Measurements from ENCODE around the gene B3GLCT. TPM values are rescaled to one million over a fixed set of nuclear protein-coding genes. Genes with fewer than 3 reads are reported as not detected.

Gene B3GLCT
- total RNA-seq, 2 donors from 2014 or later: 10.1 to 11.5 TPM

GRCh38 chr13:31267126-31267784, 67.5 kb downstream of the B3GLCT start:
- H3K9me3 Mint-ChIP-seq: peaks cover 27% of the 10 kb centered on the region
- 94% methylated on average over 2 of the region's 2 CpGs; no CpG with 5 or more reads in 1 of the 2 experiments for WGBS, 2 experiments (ENCODE audit: insufficient coverage in 1 of 2, insufficient read length in 1 of 2)
- H3K36me3 ChIP-seq (ENCODE audit: control insufficient read depth, insufficient read depth, low read length): peaks cover 20% of the 10 kb centered on the region
- H3K27ac Mint-ChIP-seq: no peak overlapping the region
- peaks cover 56% of the 10 kb centered on the region for H3K36me3 Mint-ChIP-seq (ENCODE audit: low read depth)
- peaks cover 10% of the 10 kb centered on the region for H3K4me1 Mint-ChIP-seq
- H3K4me1 ChIP-seq (ENCODE audit: control insufficient read depth, insufficient read depth, low read length): no peaks in the 10 kb centered on the region
- no peak overlapping the region for H3K9ac ChIP-seq (ENCODE audit: extremely low read depth, low read length, poor library complexity, severe bottlenecking)
- no peak overlapping the region for H3K27ac ChIP-seq (ENCODE audit: low read depth, low read length)
- no peak for DNase-seq
- no peak for TF ChIP-seq CTCF (conservative IDR thresholded peaks at IDR 0.05)
- H3K9me3 ChIP-seq (ENCODE audit: control insufficient read depth, low read length): peaks cover 28% of the 10 kb centered on the region
- H3K4me3 Mint-ChIP-seq: no peak overlapping the region
- H3K4me3 ChIP-seq (ENCODE audit: low read length): no peak overlapping the region
- H3K27me3 ChIP-seq (ENCODE audit: control insufficient read depth, insufficient read depth, low read length, poor library complexity, severe bottlenecking): no peaks in the 10 kb centered on the region
- no peaks in the 10 kb centered on the region for H3K27me3 Mint-ChIP-seq (ENCODE audit: insufficient read depth)

- 35 to 83% methylated on average over 2 to 4 of the region's 4 CpGs for WGBS, 2 experiments (ENCODE audit: insufficient coverage in 1 of 2, insufficient read length in 1 of 2)
- no peak overlapping the region for H3K4me3 Mint-ChIP-seq
Observed at GRCh38 chr13:31274390-31274789, 74.6 kb downstream of the B3GLCT start.

GRCh38 chr13:31276421-31276820, 76.6 kb downstream of the B3GLCT start:
- no peak for TF ChIP-seq CTCF (conservative IDR thresholded peaks at IDR 0.05)
- no peak overlapping the region for H3K9ac ChIP-seq (ENCODE audit: extremely low read depth, low read length, poor library complexity, severe bottlenecking)
- H3K4me1 ChIP-seq (ENCODE audit: control insufficient read depth, insufficient read depth, low read length): no peaks in the 10 kb centered on the region
- H3K27ac ChIP-seq (ENCODE audit: low read depth, low read length): no peak overlapping the region
- no peak overlapping the region for H3K4me3 ChIP-seq (ENCODE audit: low read length)
- no peak for DNase-seq
- no peaks in the 10 kb centered on the region for H3K27me3 ChIP-seq (ENCODE audit: control insufficient read depth, insufficient read depth, low read length, poor library complexity, severe bottlenecking)
- no peak overlapping the region for H3K27ac Mint-ChIP-seq
- 83 to 100% methylated on average over 2 of the region's 5 CpGs for WGBS, 2 experiments (ENCODE audit: insufficient coverage in 1 of 2, insufficient read length in 1 of 2)
- H3K4me3 Mint-ChIP-seq: no peak overlapping the region
- H3K36me3 Mint-ChIP-seq (ENCODE audit: low read depth): peaks cover 79% of the 10 kb centered on the region
- peaks cover 34% of the 10 kb centered on the region for H3K9me3 Mint-ChIP-seq
- peaks cover 31% of the 10 kb centered on the region for H3K9me3 ChIP-seq (ENCODE audit: control insufficient read depth, low read length)
- H3K4me1 Mint-ChIP-seq: no peaks in the 10 kb centered on the region
- no peaks in the 10 kb centered on the region for H3K27me3 Mint-ChIP-seq (ENCODE audit: insufficient read depth)
- peaks cover 26% of the 10 kb centered on the region for H3K36me3 ChIP-seq (ENCODE audit: control insufficient read depth, insufficient read depth, low read length)

More at GRCh38 chr13:31274390-31274789, 74.6 kb downstream of the B3GLCT start:
- no peak for TF ChIP-seq CTCF (conservative IDR thresholded peaks at IDR 0.05)
- H3K4me1 ChIP-seq (ENCODE audit: control insufficient read depth, insufficient read depth, low read length): no peaks in the 10 kb centered on the region
- H3K36me3 ChIP-seq (ENCODE audit: control insufficient read depth, insufficient read depth, low read length): peaks cover 43% of the 10 kb centered on the region
- peaks cover under 1% of the 10 kb centered on the region for H3K4me1 Mint-ChIP-seq
- peaks cover 83% of the 10 kb centered on the region for H3K36me3 Mint-ChIP-seq (ENCODE audit: low read depth)
- DNase-seq: no peak
- H3K27ac ChIP-seq (ENCODE audit: low read depth, low read length): peak overlapping the region; percentile 83
- H3K9ac ChIP-seq (ENCODE audit: extremely low read depth, low read length, poor library complexity, severe bottlenecking): no peak overlapping the region
- H3K27me3 ChIP-seq (ENCODE audit: control insufficient read depth, insufficient read depth, low read length, poor library complexity, severe bottlenecking): no peaks in the 10 kb centered on the region
- peaks cover 38% of the 10 kb centered on the region for H3K9me3 ChIP-seq (ENCODE audit: control insufficient read depth, low read length)
- H3K9me3 Mint-ChIP-seq: peaks cover 37% of the 10 kb centered on the region
- H3K27me3 Mint-ChIP-seq (ENCODE audit: insufficient read depth): no peaks in the 10 kb centered on the region
- H3K4me3 ChIP-seq (ENCODE audit: low read length): no peak overlapping the region
- H3K27ac Mint-ChIP-seq: no peak overlapping the region
